Heart right ventricle (tissue), 12 donors: ENCODE data around the gene TMEM38A. TPM values are rescaled to one million over a fixed set of nuclear protein-coding genes. Genes with fewer than 3 reads are reported as not detected.

Source experiments
- polyA plus RNA-seq, 2 donors: library from polyadenylated mRNA; stranded (reverse); fragments of 200-250 nt; gene quantifications; one replicate each; pipeline ENCODE4 v1.2.3, GENCODE V29; 2013
- total RNA-seq, 10 donors: library from RNA; stranded (reverse); fragmentation: NEBNext Ultra II Directional in 3 of 10; extraction: Animal tissue kit (Norgen Biotek cat#: 25700) in 3 of 10; gene quantifications; one replicate each; pipeline versions ENCODE4 v1.2.1 to v1.2.4, GENCODE V29; 2021 to 2023
- donor health status: ischemic (EF 13 %, LVEDD 7.1; RV severe dilation, severe dysfunction).
- donor health status: healthy with polysubstance abuse.
- donor health status: DM: no; HTN: yes; CAD: no.
- donor health status: DM: no; HTN: no; CAD: no.
- donor health status: ischemic (EF 25% LVEDD 6.9; RV normal size, moderate dysfunction).
- donor health status: ischemic (EF 25% LVEDD 5.7; RV mildly dilated, moderate dysfunction).
- donor health status: healthy.
- donor health status: nonischemic (EF 11% LVEDD 7.7; RV severe dilation, severe dysfunction).
- donor health status: DM: yes; HTN: yes; CAD: no.
- donor health status: PGD.
- donor health status: ischemic (EF 29% LVEDD 5.4; RV normal size, mild dysfunction).
- donor health status: nonischemic (EF 23%, LVEDD 6.1; RV moderate dilation, normal function).

Gene TMEM38A
- total and polyA plus RNA-seq, 12 donors: 17.2 to 41.4 (median 29.6) TPM

Other genes starting within 250 kb of the TMEM38A start
- gene EPS15L1, start 189.2 kb upstream of the TMEM38A start, total RNA-seq: 10 to 100 TPM; 46.9 to 70.1 (median 57.4) TPM
- gene EPS15L1, start 189.2 kb upstream of the TMEM38A start, polyA plus RNA-seq: 10 to 100 TPM; 41.3 to 79.7 TPM
- gene CALR3, start 165.0 kb upstream of the TMEM38A start, total RNA-seq: under 1 TPM in 1 of 10 donors, not detected in 9; 0.22 TPM
- gene CALR3, start 165.0 kb upstream of the TMEM38A start, polyA plus RNA-seq: not detected
- 1 to 10 TPM; 1.6 to 3.5 (median 2.9) TPM for gene C19orf44, start 164.7 kb upstream of the TMEM38A start, total RNA-seq
- 1 to 10 TPM; 3.0 to 4.1 TPM for gene C19orf44, start 164.7 kb upstream of the TMEM38A start, polyA plus RNA-seq
- gene CHERP, start 118.7 kb upstream of the TMEM38A start, total RNA-seq: 10 to 100 TPM; 20.0 to 26.6 (median 22.6) TPM
- 10 to 100 TPM; 11.3 to 16.4 TPM for gene CHERP, start 118.7 kb upstream of the TMEM38A start, polyA plus RNA-seq
- gene SLC35E1, start 88.7 kb upstream of the TMEM38A start, total RNA-seq: 10 to 100 TPM; 20.8 to 29.0 (median 23.6) TPM
- 10 to 100 TPM; 22.9 to 25.6 TPM for gene SLC35E1, start 88.7 kb upstream of the TMEM38A start, polyA plus RNA-seq
- 1 to 10 TPM; 3.3 to 6.9 (median 4.6) TPM for gene MED26, start 32.9 kb upstream of the TMEM38A start, total RNA-seq
- gene MED26, start 32.9 kb upstream of the TMEM38A start, polyA plus RNA-seq: 1 to 10 TPM; 3.8 to 5.1 TPM
- 10 to 100 TPM; 32.0 to 43.2 (median 37.4) TPM for gene SMIM7, start 995 bp upstream of the TMEM38A start, total RNA-seq
- 10 to 100 TPM; 41.8 to 68.1 TPM for gene SMIM7, start 995 bp upstream of the TMEM38A start, polyA plus RNA-seq
- under 1 TPM in 6 of 10 donors, not detected in 4; 0.03 to 0.16 (median 0.05) TPM for gene NWD1, start 58.7 kb downstream of the TMEM38A start, total RNA-seq
- under 1 TPM; under 0.01 to 0.01 TPM for gene NWD1, start 58.7 kb downstream of the TMEM38A start, polyA plus RNA-seq
- 10 to 100 TPM; 22.9 to 30.6 (median 24.8) TPM for gene SIN3B, start 168.3 kb downstream of the TMEM38A start, total RNA-seq
- gene SIN3B, start 168.3 kb downstream of the TMEM38A start, polyA plus RNA-seq: 10 to 100 TPM; 13.9 to 37.7 TPM
- gene F2RL3, start 227.9 kb downstream of the TMEM38A start, total RNA-seq: 1 to 10 TPM in 5 of 10 donors, under 1 TPM in 5; 0.13 to 8.3 (median 1.1) TPM
- 1 to 10 TPM; 2.5 to 3.4 TPM for gene F2RL3, start 227.9 kb downstream of the TMEM38A start, polyA plus RNA-seq